Jurkat, Clone E6-1 (cell line): ENCODE data around the gene ATG101.

Source experiments
- DNase-seq: peaks from one replicate; pipeline ENCODE4 v3.0.0-alpha.2; 2011; ENCODE audit warnings: low read depth, low spot score
- H3K4me3 ChIP-seq: 2 replicates; pipeline ENCODE4 v1.5.1; 2011; ENCODE audit warnings: mild to moderate bottlenecking, low read length, control low read depth, moderate library complexity

The ATG101 gene

DNA sequence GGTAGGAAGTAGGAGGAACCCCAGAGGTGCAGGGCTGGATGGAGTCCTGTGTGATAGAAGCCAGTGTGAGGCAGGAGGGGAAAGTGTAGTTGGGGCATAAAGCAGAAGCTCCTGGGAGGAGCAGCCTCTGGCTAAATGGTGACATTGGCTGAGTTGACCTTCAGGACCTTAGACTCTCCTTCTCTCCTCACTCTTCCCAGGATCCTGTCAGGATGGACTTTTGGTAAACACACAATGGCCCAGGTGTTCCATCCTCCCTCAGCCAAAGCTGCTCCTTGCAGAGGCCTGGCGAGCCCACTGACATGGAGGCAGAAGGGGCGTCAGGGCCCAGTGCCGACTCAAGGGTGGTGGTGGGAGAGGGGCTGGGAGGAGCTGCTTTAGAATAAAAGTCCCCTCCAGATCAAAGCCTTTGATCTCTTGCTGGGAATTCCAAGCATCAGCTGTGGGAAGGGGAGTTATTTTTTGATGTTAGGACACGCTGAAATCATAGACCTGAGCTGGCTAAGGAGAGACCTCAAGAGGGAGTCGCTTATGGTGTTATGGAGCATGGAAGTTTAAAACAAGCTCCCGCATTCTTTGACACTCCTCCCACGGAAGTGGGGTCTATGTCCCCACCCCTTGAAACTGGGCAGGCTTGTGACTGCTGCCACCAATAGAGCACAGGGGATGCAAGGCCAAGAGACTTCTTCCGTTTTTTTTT lies 53.9 kb downstream of the ATG101 start:
- no peak for DNase-seq
- no peak overlapping the region for H3K4me3 ChIP-seq

GRCh38 chr12:52125476-52125900 lies 55.7 kb downstream of the ATG101 start:
- no peak overlapping the region for H3K4me3 ChIP-seq
- no peak for DNase-seq

DNA sequence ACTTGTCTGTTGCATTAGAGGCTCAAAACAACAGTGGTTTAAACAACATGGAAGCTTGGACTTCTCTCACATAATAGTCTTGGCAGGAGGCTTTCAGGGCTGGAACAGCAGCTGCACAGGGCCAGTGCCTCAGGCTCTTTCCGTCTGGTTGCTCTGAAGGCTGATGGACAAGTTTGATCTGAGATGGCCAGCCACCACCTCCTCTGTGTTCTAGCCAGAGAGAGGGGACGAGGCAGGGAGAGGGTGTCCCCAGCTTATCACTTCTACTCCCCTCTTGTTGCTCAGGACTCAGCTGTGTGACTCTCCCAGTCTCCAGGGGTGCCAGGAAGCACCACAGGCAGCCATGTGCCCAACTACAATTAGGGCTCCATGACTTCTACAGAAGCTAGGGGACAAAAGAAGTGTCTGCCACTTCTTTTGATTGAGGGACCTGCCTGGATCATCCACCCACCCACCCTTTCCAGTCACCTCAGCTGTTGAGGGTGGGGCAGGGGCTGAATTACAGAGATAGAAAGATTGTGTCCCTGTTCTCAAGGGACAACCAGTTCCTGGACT lies 56.3 kb downstream of the ATG101 start:
- DNase-seq: no peak

More for the DNA sequence above, 56.3 kb downstream of the ATG101 start:
- H3K4me3 ChIP-seq: no peak overlapping the region
